GM21447 (cell line): Measurements from ENCODE around the gene MC4R.

Experiments used
- ATAC-seq: cut with Tn5 transposase; IDR thresholded peaks from one replicate; pipeline ENCODE4 v1.9.1; 2021; ENCODE audit not compliant: unreplicated experiment

Gene MC4R

GRCh38 chr18:60329131-60329530, 43.4 kb downstream of the MC4R start:
- ATAC-seq, result no peak

GRCh38 chr18:60327880-60328279, 44.7 kb downstream of the MC4R start:
- no peak for ATAC-seq

- no peak for ATAC-seq
Observed at GRCh38 chr18:60322591-60322990, 50.0 kb downstream of the MC4R start.
